GM23248 (cell line): Measurements from ENCODE around the gene FXYD5. TPM values are rescaled to one million over a fixed set of nuclear protein-coding genes. Genes with fewer than 3 reads are reported as not detected.

ENCODE experiments used
- DNase-seq: peaks from one replicate; pipeline ENCODE4 v3.0.0-alpha.2; 2015
- H2AFZ ChIP-seq: fragments of 200-600 bp; sonication (generic); 2 replicates; pipeline ENCODE4 v1.6.1; 2016; ENCODE audit warnings: antibody characterized with exemption
- H3F3A ChIP-seq: fragments of 200-600 bp; sonication (generic); 2 replicates; pipeline ENCODE4 v1.6.1; 2016; ENCODE audit warnings: mild to moderate bottlenecking, antibody characterized with exemption, mixed run types; ENCODE audit not compliant: insufficient read depth
- H3K27ac ChIP-seq: fragments of 200-600 bp; sonication (generic); 2 replicates; pipeline ENCODE4 v1.5.1; 2016; ENCODE audit warnings: mild to moderate bottlenecking
- H3K27me3 ChIP-seq: fragments of 200-600 bp; sonication (generic); replicated peaks from 2 replicates; pipeline ENCODE4 v1.6.1; 2016; ENCODE audit warnings: mild to moderate bottlenecking; ENCODE audit not compliant: insufficient read depth
- H3K36me3 ChIP-seq: fragments of 200-600 bp; sonication (generic); 2 replicates; pipeline ENCODE4 v1.6.1; 2016; ENCODE audit warnings: low read depth, mild to moderate bottlenecking
- H3K4me1 ChIP-seq: fragments of 200-600 bp; sonication (generic); 2 replicates; pipeline ENCODE4 v1.6.1; 2016; ENCODE audit warnings: mild to moderate bottlenecking; ENCODE audit not compliant: insufficient read depth
- H3K4me2 ChIP-seq: fragments of 200-600 bp; sonication (generic); one replicate; pipeline ENCODE4 v1.6.1; 2016; ENCODE audit warnings: mild to moderate bottlenecking; ENCODE audit not compliant: unreplicated experiment
- H3K4me3 ChIP-seq: fragments of 200-600 bp; sonication (generic); 2 replicates; pipeline ENCODE4 v1.5.1; 2016; ENCODE audit warnings: mild to moderate bottlenecking
- H3K79me2 ChIP-seq: fragments of 200-600 bp; sonication (generic); 2 replicates; pipeline ENCODE4 v1.6.1; 2016; ENCODE audit warnings: mild to moderate bottlenecking; ENCODE audit not compliant: insufficient read depth
- H3K9ac ChIP-seq: fragments of 200-600 bp; sonication (generic); 2 replicates; pipeline ENCODE4 v1.6.1; 2016; ENCODE audit warnings: mild to moderate bottlenecking
- H3K9me2 ChIP-seq: fragments of 200-600 bp; sonication (generic); 2 replicates; pipeline ENCODE4 v1.6.1; 2016; ENCODE audit warnings: mixed run types, mild to moderate bottlenecking, moderate library complexity; ENCODE audit not compliant: insufficient read depth
- H3K9me3 ChIP-seq: fragments of 200-600 bp; sonication (generic); one replicate; pipeline ENCODE4 v1.6.1; 2017; ENCODE audit warnings: low read depth
- H4K20me1 ChIP-seq: fragments of 200-600 bp; sonication (generic); 2 replicates; pipeline ENCODE4 v1.6.0; 2016; ENCODE audit not compliant: insufficient read depth
- EZH2 ChIP-seq: fragments of 200-600 bp; sonication (generic); IDR thresholded peaks from 2 replicates; pipeline ENCODE4 v1.6.1; 2018; ENCODE audit warnings: antibody characterized with exemption, mild to moderate bottlenecking; ENCODE audit not compliant: insufficient read depth, poor library complexity, severe bottlenecking
- EZH2phosphoT487 ChIP-seq: fragments of 200-600 bp; sonication (generic); IDR thresholded peaks from 2 replicates; pipeline ENCODE4 v1.6.1; 2018; ENCODE audit warnings: antibody characterized with exemption, moderate library complexity, mild to moderate bottlenecking, low read depth; ENCODE audit not compliant: insufficient read depth
- WGBS, 2 experiments: methylation state at CpG; one replicate each; pipeline ENCODE4 v1.1.6; 2015 to 2017; ENCODE audit warnings: low lambda C conversion rate in 2 of 2, low coverage in 1 of 2; ENCODE audit errors: missing lambda C conversion rate in 2 of 2; 5-methylcytosine and 5-hydroxymethylcytosine counted together
- in situ Hi-C: fragments of 300-500 bp; cut with MboI; formaldehyde crosslinking; loops from 2 replicates; pipeline ENCODE4 v1.15.0; 2020
- polyA plus RNA-seq: library from polyadenylated mRNA; unstranded; fragments of >200 nt; fragmentation: Nextera tagmentation; extraction: Ambion mirVana; gene quantifications from 2 replicates; pipeline ENCODE4 v1.2.1, GENCODE V29; 2016
- total RNA-seq: library from RNA; depleted of rRNA; stranded (reverse); fragments of >200 nt; shearing (Covaris generic); gene quantifications from 2 replicates; pipeline ENCODE4 v1.2.3, GENCODE V29; 2014

The FXYD5 gene
- total and polyA plus RNA-seq, 2 experiments from 2014 or later: 233 to 496 TPM

DNA sequence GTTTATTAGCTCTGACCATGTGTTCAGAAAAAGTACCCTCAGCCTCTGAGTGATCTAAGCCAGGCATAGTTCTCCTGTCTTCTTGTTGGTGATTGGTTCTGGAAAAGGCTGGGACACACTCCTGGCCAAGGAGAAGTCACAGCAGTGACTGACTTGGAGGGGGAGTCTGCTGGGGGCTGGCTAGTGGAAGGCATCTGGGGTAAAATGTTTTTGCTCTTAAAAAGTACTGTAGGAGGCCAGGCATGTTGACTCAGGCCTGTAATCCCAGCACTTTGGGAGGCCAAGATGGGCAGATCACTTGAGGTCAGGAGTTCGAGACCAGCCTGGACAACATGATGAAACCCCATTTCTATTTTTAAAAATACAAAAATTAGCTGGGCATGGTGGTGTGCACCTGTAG lies 52.3 kb downstream of the FXYD5 start:
- WGBS, 2 experiments: 18 to 35% methylated on average over 1 of the region's 1 CpG
- H3K9ac ChIP-seq: no peak overlapping the region
- H3K27ac ChIP-seq: no peak overlapping the region
- no peaks in the 10 kb centered on the region for H3K79me2 ChIP-seq
- H3K36me3 ChIP-seq: no peaks in the 10 kb centered on the region
- no peaks in the 10 kb centered on the region for H4K20me1 ChIP-seq
- DNase-seq: no peak
- H3F3A ChIP-seq: no peaks in the 10 kb centered on the region
- no peaks in the 10 kb centered on the region for H3K9me3 ChIP-seq
- no peak overlapping the region for H2AFZ ChIP-seq
- no peak overlapping the region for H3K4me2 ChIP-seq
- in situ Hi-C loops: no loop called here
- no peak overlapping the region for H3K4me3 ChIP-seq
- H3K9me2 ChIP-seq: no peaks in the 10 kb centered on the region
- H3K4me1 ChIP-seq: no peaks in the 10 kb centered on the region
- TF ChIP-seq EZH2 (no peak), EZH2phosphoT487 (no peak)
- H3K27me3 ChIP-seq: peaks cover 7% of the 10 kb centered on the region; the same call in 1 of the 2 replicates

- H4K20me1 ChIP-seq: no peaks in the 10 kb centered on the region
- no peak overlapping the region for H2AFZ ChIP-seq
- no peaks in the 10 kb centered on the region for H3K79me2 ChIP-seq
- H3K27me3 ChIP-seq: peaks cover 7% of the 10 kb centered on the region; the same call in 1 of the 2 replicates
- H3K9me3 ChIP-seq: no peaks in the 10 kb centered on the region
- H3K27ac ChIP-seq: no peak overlapping the region
- H3K9me2 ChIP-seq: no peaks in the 10 kb centered on the region
- no peaks in the 10 kb centered on the region for H3F3A ChIP-seq
- no peak overlapping the region for H3K9ac ChIP-seq
- DNase-seq: no peak
- H3K4me2 ChIP-seq: no peak overlapping the region
- WGBS, 2 experiments: 60 to 67% methylated on average over 6 to 8 of the region's 8 CpGs
- in situ Hi-C loops: no loop called here
- no peak overlapping the region for H3K4me3 ChIP-seq
- no peaks in the 10 kb centered on the region for H3K36me3 ChIP-seq
- H3K4me1 ChIP-seq: no peaks in the 10 kb centered on the region
- TF ChIP-seq EZH2 (no peak), EZH2phosphoT487 (no peak)
These were observed 52.9 kb downstream of the FXYD5 start for GRCh38 chr19:35207391-35207871.

GRCh38 chr19:35208121-35208520 lies 53.6 kb downstream of the FXYD5 start:
- Histone ChIP-seq H3K9me2 (no peaks in the 10 kb centered on the region), H3K27ac (no peak overlapping the region), H3K27me3 (peaks cover 7% of the 10 kb centered on the region; the same call in 1 of the 2 replicates), H3K36me3 (no peaks in the 10 kb centered on the region), H3K9ac (no peak overlapping the region), H4K20me1 (no peaks in the 10 kb centered on the region), H3K4me3 (no peak overlapping the region), H3K4me2 (no peak overlapping the region), H3K79me2 (no peaks in the 10 kb centered on the region), H3F3A (no peaks in the 10 kb centered on the region), H3K9me3 (no peaks in the 10 kb centered on the region), H3K4me1 (no peaks in the 10 kb centered on the region), H2AFZ (no peak overlapping the region)
- in situ Hi-C loops: no loop called here
- TF ChIP-seq EZH2phosphoT487: no peak
- no peak for TF ChIP-seq EZH2
- 54 to 66% methylated on average over 8 of the region's 8 CpGs for WGBS, 2 experiments
- DNase-seq: no peak

DNA sequence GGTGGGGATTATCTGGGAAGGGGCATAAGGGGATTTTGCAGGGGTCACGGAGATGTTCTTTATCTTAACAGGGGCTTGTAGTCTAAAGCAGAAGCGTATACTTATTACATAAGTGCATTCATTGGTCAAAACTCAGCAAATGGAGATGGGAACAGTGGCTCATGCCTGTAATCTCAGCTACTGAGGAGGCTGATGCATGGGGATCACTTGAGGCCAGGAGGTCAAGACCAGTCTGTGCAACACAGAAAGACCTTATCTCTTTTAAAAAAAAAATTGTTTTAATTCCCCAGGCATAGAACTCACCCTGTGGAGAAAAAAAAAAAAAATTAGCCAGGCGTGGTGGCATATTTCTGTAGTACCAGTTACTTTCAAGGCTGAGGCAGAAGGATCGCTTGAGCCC lies 55.1 kb downstream of the FXYD5 start:
- Histone ChIP-seq H2AFZ (no peak overlapping the region), H3K9me3 (no peaks in the 10 kb centered on the region), H3K4me2 (no peak overlapping the region), H3K27me3 (peaks cover 7% of the 10 kb centered on the region; the same call in 1 of the 2 replicates), H3F3A (no peaks in the 10 kb centered on the region), H3K4me3 (no peak overlapping the region), H3K9ac (no peak overlapping the region), H3K79me2 (no peaks in the 10 kb centered on the region), H3K4me1 (no peaks in the 10 kb centered on the region), H3K27ac (no peak overlapping the region), H3K9me2 (no peaks in the 10 kb centered on the region), H3K36me3 (no peaks in the 10 kb centered on the region), H4K20me1 (no peaks in the 10 kb centered on the region)
- no peak for DNase-seq
- 58 to 67% methylated on average over 4 of the region's 4 CpGs for WGBS, 2 experiments
- TF ChIP-seq EZH2 (no peak), EZH2phosphoT487 (no peak)
- in situ Hi-C loops: no loop called here

DNA sequence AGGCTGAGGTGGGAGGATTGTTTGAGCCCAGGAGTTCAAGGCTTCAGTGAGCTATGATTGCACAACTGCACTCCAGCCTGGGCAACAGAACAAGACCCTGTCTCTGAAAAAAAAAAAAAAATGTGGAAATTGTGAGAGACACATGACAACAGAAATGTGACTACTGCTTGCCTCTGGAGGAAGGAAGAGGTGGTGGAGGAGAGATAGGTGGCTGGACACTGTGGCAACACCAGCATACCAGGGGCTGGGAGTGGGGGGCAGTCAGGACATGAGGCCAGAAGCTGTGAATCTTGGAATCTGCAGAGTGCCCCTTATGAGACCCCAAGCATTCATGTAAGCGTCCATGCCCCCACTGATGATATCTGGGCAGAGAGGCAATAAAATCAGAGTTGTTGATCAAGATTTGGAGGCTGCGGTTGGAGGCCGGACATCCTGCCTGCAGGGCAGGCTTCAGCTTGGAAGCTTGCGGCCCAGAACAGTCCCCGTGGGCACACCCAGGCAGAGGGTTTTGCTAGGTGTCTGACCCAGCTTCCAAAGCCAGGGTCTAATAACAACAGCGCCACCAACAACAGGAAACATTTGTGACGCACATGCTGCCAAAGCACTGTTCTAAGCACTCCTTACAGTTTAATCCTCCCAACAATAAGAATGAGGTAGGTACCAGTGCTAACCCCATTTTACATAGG lies 57.2 kb downstream of the FXYD5 start:
- no peaks in the 10 kb centered on the region for H3K79me2 ChIP-seq
- H3K9me2 ChIP-seq: no peaks in the 10 kb centered on the region
- no peak overlapping the region for H3K27ac ChIP-seq
- H3K4me3 ChIP-seq: no peak overlapping the region
- no peaks in the 10 kb centered on the region for H3K4me1 ChIP-seq
- in situ Hi-C loops: no loop called here
- DNase-seq: no peak
- no peak overlapping the region for H3K9ac ChIP-seq
- TF ChIP-seq EZH2phosphoT487 (no peak), EZH2 (no peak)
- no peaks in the 10 kb centered on the region for H3K9me3 ChIP-seq
- H3K4me2 ChIP-seq: no peak overlapping the region
- H2AFZ ChIP-seq: no peak overlapping the region
- 49 to 51% methylated on average over 7 of the region's 7 CpGs for WGBS, 2 experiments
- no peaks in the 10 kb centered on the region for H3K36me3 ChIP-seq
- no peaks in the 10 kb centered on the region for H3K27me3 ChIP-seq
- H3F3A ChIP-seq: no peaks in the 10 kb centered on the region
- H4K20me1 ChIP-seq: no peaks in the 10 kb centered on the region
